ENCODE measurements around the gene THRB.

Gene THRB

GRCh38 chr3:24457719-24458118 is 36.9 kb downstream of the THRB start:
- FAIRE-seq (no peak), DNase-seq (ENCODE audit: insufficient read length, low spot score) (no peak)
- TF ChIP-seq POLR2AphosphoS5 (IDR thresholded peaks at IDR 0.05; ENCODE audit: low read depth, low read length), result no peak
- TF ChIP-seq SPI1 (IDR thresholded peaks at IDR 0.05; ENCODE audit: low read depth, low read length), result no peak
- no peak for TF ChIP-seq TAF1 (IDR thresholded peaks at IDR 0.05; ENCODE audit: low read depth, low read length)
- no peak for TF ChIP-seq PAX5 (IDR thresholded peaks at IDR 0.05; ENCODE audit: insufficient read depth, low read length, severe bottlenecking)
- TF ChIP-seq POLR2A (IDR thresholded peaks at IDR 0.05; ENCODE audit: low read depth, low read length), result no peak
- TF ChIP-seq POU2F2 (IDR thresholded peaks at IDR 0.05; ENCODE audit: low read depth, low read length), result no peak

GRCh38 chr3:24454856-24455255 is 39.8 kb downstream of the THRB start:
- TF ChIP-seq SPI1 (IDR thresholded peaks at IDR 0.05; ENCODE audit: low read depth, low read length), result no peak
- TF ChIP-seq POU2F2 (IDR thresholded peaks at IDR 0.05; ENCODE audit: low read depth, low read length), result no peak
- TF ChIP-seq POLR2A (IDR thresholded peaks at IDR 0.05; ENCODE audit: low read depth, low read length), result no peak
- TF ChIP-seq TAF1 (IDR thresholded peaks at IDR 0.05; ENCODE audit: low read depth, low read length), result no peak
- TF ChIP-seq PAX5 (IDR thresholded peaks at IDR 0.05; ENCODE audit: insufficient read depth, low read length, severe bottlenecking), result no peak
- DNase-seq (ENCODE audit: insufficient read length, low spot score), result no peak
- no peak for FAIRE-seq

GRCh38 chr3:24454393-24454792 is 40.3 kb downstream of the THRB start:
- TF ChIP-seq POU2F2 (IDR thresholded peaks at IDR 0.05; ENCODE audit: low read depth, low read length), result no peak
- no peak for TF ChIP-seq PAX5 (IDR thresholded peaks at IDR 0.05; ENCODE audit: insufficient read depth, low read length, severe bottlenecking)
- TF ChIP-seq POLR2A (IDR thresholded peaks at IDR 0.05; ENCODE audit: low read depth, low read length), result no peak
- TF ChIP-seq TAF1 (IDR thresholded peaks at IDR 0.05; ENCODE audit: low read depth, low read length), result no peak
- no peak for TF ChIP-seq SPI1 (IDR thresholded peaks at IDR 0.05; ENCODE audit: low read depth, low read length)
- no peak for TF ChIP-seq POLR2AphosphoS5 (IDR thresholded peaks at IDR 0.05; ENCODE audit: low read depth, low read length)
- FAIRE-seq, result no peak

GRCh38 chr3:24451461-24452099 is 43.1 kb downstream of the THRB start:
- FAIRE-seq (no peak), DNase-seq (ENCODE audit: insufficient read length, low spot score) (no peak)
- no peak for TF ChIP-seq TAF1 (IDR thresholded peaks at IDR 0.05; ENCODE audit: low read depth, low read length)
- no peak for TF ChIP-seq POLR2A (IDR thresholded peaks at IDR 0.05; ENCODE audit: low read depth, low read length)
- TF ChIP-seq SPI1 (IDR thresholded peaks at IDR 0.05; ENCODE audit: low read depth, low read length), result no peak

More at GRCh38 chr3:24454393-24454792, 40.3 kb downstream of the THRB start:
- no peak for DNase-seq (ENCODE audit: insufficient read length, low spot score)

GRCh38 chr3:24450160-24450907 is 44.3 kb downstream of the THRB start:
- TF ChIP-seq POLR2AphosphoS5 (IDR thresholded peaks at IDR 0.05; ENCODE audit: low read depth, low read length), result no peak
- no peak for TF ChIP-seq POLR2A (IDR thresholded peaks at IDR 0.05; ENCODE audit: low read depth, low read length)
- no peak for TF ChIP-seq POU2F2 (IDR thresholded peaks at IDR 0.05; ENCODE audit: low read depth, low read length)
- no peak for TF ChIP-seq PAX5 (IDR thresholded peaks at IDR 0.05; ENCODE audit: insufficient read depth, low read length, severe bottlenecking)
- TF ChIP-seq TAF1 (IDR thresholded peaks at IDR 0.05; ENCODE audit: low read depth, low read length), result no peak
- no peak for TF ChIP-seq SPI1 (IDR thresholded peaks at IDR 0.05; ENCODE audit: low read depth, low read length)

GRCh38 chr3:24447836-24448235 is 46.8 kb downstream of the THRB start:
- no peak for TF ChIP-seq SPI1 (IDR thresholded peaks at IDR 0.05; ENCODE audit: low read depth, low read length)
- no peak for TF ChIP-seq PAX5 (IDR thresholded peaks at IDR 0.05; ENCODE audit: insufficient read depth, low read length, severe bottlenecking)
- no peak for TF ChIP-seq POLR2A (IDR thresholded peaks at IDR 0.05; ENCODE audit: low read depth, low read length)
- TF ChIP-seq POLR2AphosphoS5 (IDR thresholded peaks at IDR 0.05; ENCODE audit: low read depth, low read length), result no peak
- no peak for TF ChIP-seq POU2F2 (IDR thresholded peaks at IDR 0.05; ENCODE audit: low read depth, low read length)
- TF ChIP-seq TAF1 (IDR thresholded peaks at IDR 0.05; ENCODE audit: low read depth, low read length), result no peak
- DNase-seq (ENCODE audit: insufficient read length, low spot score) (no peak), FAIRE-seq (no peak)

More at GRCh38 chr3:24450160-24450907, 44.3 kb downstream of the THRB start:
- DNase-seq (ENCODE audit: insufficient read length, low spot score), result no peak
- no peak for FAIRE-seq

GRCh38 chr3:24446032-24446431 is 48.6 kb downstream of the THRB start:
- no peak for DNase-seq (ENCODE audit: insufficient read length, low spot score)
- FAIRE-seq, result no peak
- TF ChIP-seq TAF1 (IDR thresholded peaks at IDR 0.05; ENCODE audit: low read depth, low read length), result no peak
- TF ChIP-seq POLR2AphosphoS5 (IDR thresholded peaks at IDR 0.05; ENCODE audit: low read depth, low read length), result no peak
- TF ChIP-seq POLR2A (IDR thresholded peaks at IDR 0.05; ENCODE audit: low read depth, low read length), result no peak
- no peak for TF ChIP-seq PAX5 (IDR thresholded peaks at IDR 0.05; ENCODE audit: insufficient read depth, low read length, severe bottlenecking)

- TF ChIP-seq POLR2A (IDR thresholded peaks at IDR 0.05; ENCODE audit: low read depth, low read length), result no peak
- no peak for TF ChIP-seq POLR2AphosphoS5 (IDR thresholded peaks at IDR 0.05; ENCODE audit: low read depth, low read length)
- no peak for TF ChIP-seq SPI1 (IDR thresholded peaks at IDR 0.05; ENCODE audit: low read depth, low read length)
- no peak for TF ChIP-seq POU2F2 (IDR thresholded peaks at IDR 0.05; ENCODE audit: low read depth, low read length)
- TF ChIP-seq PAX5 (IDR thresholded peaks at IDR 0.05; ENCODE audit: insufficient read depth, low read length, severe bottlenecking), result no peak
- no peak for TF ChIP-seq TAF1 (IDR thresholded peaks at IDR 0.05; ENCODE audit: low read depth, low read length)
- FAIRE-seq (no peak), DNase-seq (ENCODE audit: insufficient read length, low spot score) (no peak)
Measured at GRCh38 chr3:24443476-24443875, 51.2 kb downstream of the THRB start.

- no peak for TF ChIP-seq SPI1 (IDR thresholded peaks at IDR 0.05; ENCODE audit: low read depth, low read length)
- TF ChIP-seq POLR2A (IDR thresholded peaks at IDR 0.05; ENCODE audit: low read depth, low read length), result no peak
- TF ChIP-seq POLR2AphosphoS5 (IDR thresholded peaks at IDR 0.05; ENCODE audit: low read depth, low read length), result no peak
- TF ChIP-seq TAF1 (IDR thresholded peaks at IDR 0.05; ENCODE audit: low read depth, low read length), result no peak
- TF ChIP-seq PAX5 (IDR thresholded peaks at IDR 0.05; ENCODE audit: insufficient read depth, low read length, severe bottlenecking), result no peak
- TF ChIP-seq POU2F2 (IDR thresholded peaks at IDR 0.05; ENCODE audit: low read depth, low read length), result no peak
- DNase-seq (ENCODE audit: insufficient read length, low spot score), result no peak
- no peak for FAIRE-seq
Measured at GRCh38 chr3:24440760-24441464, 53.7 kb downstream of the THRB start.
